ENCODE measurements around the gene WNT9A.
"Not testable (repeated sequence)": the region's sequence is repeated elsewhere in the genome, so short reads cannot be mapped to it uniquely, and the experiment has no call there.

Gene WNT9A

DNA sequence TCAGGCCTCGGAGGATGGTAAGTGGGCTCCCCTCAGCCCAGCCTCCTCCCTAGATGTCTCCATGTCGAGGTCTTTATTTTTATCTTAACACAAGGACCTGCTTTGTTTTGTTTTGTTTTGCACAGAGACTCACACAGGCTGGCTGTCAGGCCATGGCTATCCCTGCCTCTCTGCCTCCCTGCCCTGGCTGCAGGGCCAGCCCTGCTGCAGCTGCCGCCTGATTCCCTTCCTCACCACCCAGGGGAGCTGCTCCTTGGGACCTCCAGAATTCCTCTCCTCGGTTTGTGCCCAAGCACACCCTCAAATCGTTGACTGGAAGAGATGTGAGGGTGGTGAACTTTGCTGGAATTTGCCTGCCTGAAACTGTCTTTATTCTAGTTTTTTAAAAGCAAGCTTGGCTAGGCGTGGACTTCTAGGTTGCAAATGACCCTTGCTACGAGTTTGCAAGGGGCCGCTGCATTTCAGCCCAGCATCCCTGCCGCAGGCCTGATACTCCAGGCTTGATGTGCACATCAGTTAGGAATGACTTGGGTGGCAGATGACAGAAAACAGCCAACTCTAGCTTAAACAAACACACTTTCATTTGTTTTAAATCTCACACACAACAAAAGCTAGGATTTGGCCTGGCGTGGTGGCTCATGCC lies 37.1 kb downstream of the WNT9A start:
- no peak for DNase-seq (ENCODE audit: low read depth)

- DNase-seq (ENCODE audit: low read depth), result not testable (repeated sequence)
Measured at GRCh38 chr1:227909923-227910328, 37.8 kb downstream of the WNT9A start.

DNA sequence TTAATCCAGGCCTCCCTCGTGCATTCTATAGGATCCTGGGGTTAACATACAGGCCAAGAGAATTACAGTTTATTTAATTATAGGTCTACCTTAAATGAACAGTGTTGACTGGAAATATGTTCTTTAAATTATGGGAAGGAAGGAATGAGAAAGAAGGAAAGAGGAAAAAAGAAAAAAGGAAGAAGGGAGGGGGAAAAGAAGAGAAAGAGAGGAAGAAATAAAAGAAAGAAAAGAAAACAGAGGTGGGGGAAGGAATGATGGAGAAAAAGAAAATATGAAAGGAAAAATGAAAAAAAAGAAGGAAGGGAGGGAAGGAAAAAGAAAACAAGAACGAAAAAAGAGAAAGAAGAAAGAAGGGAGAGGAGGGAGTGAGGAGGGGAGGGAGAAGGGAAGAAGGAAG lies 38.5 kb downstream of the WNT9A start:
- DNase-seq (ENCODE audit: low read depth), result no peak

DNA sequence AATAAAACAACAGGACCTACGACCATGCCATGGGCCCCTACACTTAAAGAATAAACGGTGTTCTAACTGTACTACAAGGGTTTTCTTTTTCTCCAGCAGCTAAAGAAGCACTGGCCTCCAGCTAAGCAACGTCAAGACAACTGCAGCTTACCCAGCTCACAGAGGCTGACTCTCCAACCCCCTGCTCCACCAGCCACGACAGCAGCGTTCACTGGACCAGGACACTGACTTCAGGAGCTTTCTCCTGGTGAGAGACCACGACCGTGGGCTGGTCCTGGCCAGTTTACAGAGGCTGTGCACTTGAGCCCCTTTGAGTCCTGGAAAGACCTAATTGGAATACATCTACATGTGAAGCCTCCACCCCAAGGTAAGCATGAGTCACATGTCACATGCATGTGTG lies 39.4 kb downstream of the WNT9A start:
- DNase-seq (ENCODE audit: low read depth), result no peak

DNA sequence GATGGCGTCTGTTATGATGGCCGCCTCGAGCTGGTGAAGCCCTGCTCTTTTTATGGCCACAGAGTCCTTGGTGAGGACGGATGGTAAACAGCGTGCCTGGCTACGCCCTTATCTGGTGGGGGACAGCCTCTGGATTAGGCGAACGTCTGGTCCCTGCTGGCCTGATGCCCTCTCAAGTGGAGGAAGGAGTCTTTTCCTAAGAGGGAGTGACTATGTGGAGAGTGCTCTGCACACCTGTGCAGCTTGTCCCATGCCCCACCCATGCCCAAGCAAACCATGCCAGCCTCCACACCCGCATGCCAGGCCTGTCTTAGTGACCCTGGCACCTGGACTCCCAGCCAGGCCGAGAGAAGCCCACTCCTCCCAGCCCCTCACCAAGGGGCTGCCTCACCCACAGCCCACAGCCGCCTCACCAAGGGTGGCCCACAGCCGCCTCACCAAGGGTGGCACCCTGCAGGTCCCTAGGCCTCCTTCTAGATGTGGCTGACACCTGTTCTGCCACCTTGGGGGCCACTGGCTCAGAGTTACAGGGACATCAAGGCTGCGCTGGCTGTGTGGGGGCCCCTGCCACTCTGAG lies 40.2 kb downstream of the WNT9A start:
- DNase-seq (ENCODE audit: low read depth), result no peak

GRCh38 chr1:227906550-227907071 lies 41.1 kb downstream of the WNT9A start:
- DNase-seq (ENCODE audit: low read depth), result no peak

DNA sequence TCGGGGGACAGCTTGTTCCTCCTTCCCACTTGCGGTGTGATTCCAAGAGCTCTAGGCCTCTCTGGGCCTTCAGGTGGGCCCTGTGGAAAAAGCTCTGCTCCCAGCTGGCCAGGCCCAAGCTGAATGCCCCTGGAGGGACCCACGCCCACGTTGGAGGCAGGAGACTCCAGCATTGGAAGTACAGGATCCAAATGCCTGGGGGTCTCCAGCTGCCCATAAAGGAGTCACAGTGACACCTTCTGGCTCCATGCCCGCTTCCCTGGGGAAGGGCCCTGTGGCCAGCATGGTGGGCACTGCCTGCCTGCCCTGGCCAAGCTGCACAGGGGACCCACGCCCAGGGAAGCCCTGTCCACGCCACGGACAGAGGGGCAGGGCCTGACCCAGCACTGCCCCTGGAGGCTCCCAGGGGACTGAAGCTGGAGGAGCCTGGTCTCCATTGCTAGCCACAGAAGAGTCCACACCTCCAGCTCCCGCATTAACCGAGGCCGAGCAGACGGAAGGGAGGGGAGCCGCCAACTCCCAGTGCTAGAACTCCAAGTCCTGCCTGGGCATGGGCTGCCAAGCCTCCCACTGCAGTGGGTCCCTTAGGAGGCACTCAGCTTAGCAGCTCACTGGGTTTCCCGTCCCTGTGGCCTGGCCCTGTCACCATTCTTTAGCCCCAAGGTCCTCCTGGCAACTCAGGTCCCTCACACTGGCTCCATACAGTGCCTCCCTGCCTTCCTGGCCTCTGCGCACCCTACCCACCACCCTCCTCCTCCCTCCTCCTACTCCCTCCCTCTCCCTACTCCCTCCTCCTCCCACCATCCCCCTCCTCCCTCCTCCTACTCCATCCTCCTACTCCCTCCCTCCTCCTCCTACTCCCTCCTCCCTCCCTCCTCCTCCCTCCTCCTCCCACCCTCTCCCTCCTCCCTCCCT lies 41.9 kb downstream of the WNT9A start:
- DNase-seq (ENCODE audit: low read depth), result no peak

DNA sequence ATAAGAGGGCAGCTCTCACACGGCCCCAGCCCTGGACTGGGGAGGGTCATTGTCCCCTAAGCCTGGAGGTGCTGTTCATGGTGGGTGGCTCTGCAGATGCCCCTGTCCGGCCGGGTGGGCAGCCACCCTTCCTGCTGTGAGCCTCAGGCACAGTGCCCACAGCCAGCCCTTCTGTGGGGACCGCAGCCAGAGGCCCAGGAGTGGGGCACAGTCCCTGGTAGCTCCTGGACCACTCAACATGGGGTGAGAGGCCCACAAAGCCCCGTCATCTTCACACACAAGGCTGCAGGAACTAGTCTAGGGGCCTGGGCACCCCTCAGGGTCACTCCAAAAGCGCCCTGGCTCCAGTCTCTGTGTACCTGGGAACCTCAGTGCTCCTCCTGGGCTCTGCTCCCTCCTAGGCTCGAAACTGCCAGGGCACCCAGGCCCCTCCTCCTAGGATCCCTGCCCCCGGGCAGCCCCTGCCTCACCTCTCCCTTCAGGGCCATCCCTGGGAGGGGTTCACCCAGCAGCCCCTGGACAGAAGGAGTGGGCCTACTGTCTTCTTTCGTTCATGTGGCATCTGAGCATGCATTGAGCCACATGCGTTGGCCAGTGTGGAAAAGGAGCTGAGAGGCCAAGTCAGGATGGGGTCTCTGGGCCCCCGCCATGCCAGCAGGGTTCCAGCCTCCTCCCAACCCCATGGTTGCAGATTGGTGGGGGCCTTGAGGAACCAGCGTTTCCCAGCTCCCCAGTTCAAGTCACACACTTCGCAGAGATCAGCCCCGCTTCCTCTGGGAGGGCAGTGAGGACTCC lies 43.0 kb downstream of the WNT9A start:
- no peak for DNase-seq (ENCODE audit: low read depth)

DNA sequence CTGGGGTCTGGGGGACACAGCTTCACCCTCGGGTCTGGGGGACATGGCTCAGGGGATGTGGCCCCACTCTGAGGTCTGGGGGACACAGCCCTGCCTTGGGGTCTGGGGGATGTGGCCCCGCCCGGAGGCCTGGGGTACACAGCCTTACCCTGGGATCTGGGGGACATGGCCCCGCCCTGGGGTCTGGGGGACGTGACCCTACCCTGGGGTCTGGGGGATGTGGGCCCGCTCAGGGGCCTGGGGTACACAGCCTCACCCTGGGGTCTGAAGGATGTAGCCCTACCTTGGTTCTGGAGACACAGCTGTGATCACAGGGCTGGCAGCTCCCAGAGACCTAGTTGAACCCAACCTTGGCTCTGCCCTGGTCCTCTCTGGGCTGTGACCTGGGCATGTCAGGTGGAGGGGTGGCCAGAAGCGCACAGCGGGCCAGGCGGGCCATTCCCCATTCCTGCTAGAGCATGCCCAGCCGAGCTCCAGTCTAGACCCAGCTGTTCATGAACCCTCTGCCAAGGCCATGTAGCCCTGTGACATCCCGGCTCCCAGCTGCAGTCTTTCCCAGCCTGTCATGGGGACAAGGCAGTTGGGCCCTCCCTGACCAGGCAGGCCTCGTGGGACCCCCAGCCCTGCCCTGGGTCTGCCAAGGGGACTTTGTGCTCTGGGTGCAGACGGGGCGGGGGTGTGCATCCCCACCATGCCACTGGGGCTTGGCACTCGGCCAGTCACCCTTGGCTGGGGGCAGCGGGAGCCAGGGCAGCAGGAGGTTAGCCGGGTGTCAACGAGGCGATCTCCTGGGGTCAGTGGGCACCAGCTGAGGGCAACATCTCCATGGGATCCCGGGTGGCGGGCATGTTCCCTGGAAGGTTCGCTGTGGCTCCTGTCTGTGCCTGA lies 43.9 kb downstream of the WNT9A start:
- no peak for DNase-seq (ENCODE audit: low read depth)

- DNase-seq (ENCODE audit: low read depth), result no peak
Measured at GRCh38 chr1:227903061-227903521, 44.6 kb downstream of the WNT9A start.

DNA sequence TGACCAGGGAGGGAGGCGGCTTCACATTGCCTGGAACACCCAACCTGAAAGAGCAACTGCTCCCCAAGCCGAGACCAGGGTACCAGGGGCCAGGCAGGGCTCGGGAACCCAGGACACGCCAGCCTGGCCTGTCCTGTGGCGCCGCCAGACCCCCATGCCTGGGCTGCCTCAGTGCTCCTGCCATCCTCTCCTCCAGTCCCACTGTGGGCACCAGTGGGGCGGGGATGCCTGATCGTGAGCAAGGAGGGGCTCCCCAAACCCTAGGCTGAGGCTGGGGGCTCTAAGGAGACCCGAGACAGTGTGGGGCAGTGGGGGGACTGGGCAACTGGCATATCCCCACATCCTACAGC lies 45.1 kb downstream of the WNT9A start:
- DNase-seq (ENCODE audit: low read depth), result no peak

DNA sequence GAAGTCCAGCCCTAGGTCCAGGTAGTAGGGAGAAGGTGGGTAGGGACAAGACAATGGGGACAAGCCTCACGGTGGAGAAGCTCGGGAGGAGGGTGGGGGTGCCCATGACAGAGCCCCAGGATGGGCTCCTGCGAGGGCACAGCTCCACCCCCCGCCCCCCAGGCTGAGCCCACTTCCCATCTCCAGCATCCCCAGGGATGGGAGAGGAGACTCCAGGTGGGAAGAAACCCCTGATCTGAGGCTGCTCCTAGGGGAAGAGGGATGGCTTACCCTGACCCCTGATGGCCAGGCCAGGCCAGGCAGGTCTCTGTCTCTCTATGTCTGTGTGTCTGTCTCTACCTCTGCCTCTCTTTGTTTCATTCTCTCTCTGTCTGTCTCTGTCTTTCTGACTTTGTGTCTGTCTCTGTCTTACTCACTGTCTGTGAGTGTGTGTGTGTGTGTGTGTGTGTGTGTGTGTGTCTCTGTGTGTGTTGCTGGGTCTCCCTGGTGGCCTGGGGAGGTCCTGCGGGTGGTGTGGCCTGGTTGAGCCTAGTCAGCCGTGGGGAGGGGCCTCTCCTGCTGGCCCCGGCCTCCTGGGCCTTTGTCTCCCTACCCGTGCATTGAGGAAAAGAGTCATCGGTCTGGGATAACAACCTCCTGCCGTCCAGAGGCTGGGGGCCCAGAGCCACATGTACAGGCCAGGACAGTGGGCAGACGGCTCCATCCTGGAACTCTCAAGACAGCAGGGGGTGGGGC lies 45.7 kb downstream of the WNT9A start:
- no peak for DNase-seq (ENCODE audit: low read depth)

GRCh38 chr1:227901239-227901905 lies 46.4 kb downstream of the WNT9A start:
- DNase-seq (ENCODE audit: low read depth), result no peak

DNA sequence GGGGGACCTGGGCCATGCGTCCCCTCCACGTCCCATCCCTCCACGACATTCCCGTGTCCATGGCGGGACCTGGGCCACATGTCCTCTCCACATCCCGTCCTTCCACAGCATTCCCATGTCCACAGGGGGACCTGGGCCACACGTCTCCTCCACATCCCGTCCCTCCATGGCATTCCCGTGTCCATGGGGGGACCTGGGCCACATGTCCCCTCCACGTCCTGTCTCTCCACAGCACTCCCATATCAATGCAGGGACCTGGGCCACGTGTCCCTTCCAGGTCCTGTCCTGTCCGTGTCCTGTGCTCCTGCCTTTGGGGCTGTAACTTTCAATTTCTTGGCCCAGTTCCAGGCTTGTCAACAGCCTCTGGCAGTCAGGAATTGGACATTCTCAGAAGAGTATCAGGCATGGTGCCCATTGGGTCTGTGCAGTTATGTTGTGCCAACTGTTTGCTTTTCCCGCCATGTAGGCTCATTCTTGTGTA lies 47.1 kb downstream of the WNT9A start:
- no peak for DNase-seq (ENCODE audit: low read depth)

DNA sequence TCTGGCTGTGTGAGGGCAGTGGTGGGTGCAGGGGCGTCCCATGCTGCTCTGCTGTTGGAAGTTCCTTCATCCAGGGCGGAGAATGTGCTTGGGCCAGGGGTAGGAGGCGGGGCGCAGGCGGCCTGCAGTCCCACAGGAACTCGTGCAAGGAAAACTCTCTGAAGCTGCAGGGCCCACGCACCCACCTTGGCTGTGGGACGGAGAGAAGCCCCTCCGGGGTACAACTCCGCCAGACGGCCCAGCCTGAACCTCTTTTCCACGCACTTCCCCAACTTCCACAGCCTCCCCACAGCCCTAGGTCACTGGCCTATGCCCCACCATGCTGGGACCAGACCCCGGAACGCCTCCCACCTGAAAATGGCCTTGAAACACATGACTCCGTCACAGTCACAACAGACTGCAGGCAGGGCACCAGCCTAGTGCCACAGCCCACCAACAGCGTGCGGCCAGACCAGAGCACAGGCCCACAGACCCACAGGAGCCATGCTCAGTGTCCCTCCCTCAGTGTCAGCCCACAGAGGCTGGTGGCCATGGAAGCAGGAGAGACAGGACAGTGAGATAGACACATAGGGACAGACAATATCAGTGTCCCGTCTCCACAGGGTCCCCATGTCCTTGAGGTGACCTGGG lies 47.8 kb downstream of the WNT9A start:
- no peak for DNase-seq (ENCODE audit: low read depth)

DNA sequence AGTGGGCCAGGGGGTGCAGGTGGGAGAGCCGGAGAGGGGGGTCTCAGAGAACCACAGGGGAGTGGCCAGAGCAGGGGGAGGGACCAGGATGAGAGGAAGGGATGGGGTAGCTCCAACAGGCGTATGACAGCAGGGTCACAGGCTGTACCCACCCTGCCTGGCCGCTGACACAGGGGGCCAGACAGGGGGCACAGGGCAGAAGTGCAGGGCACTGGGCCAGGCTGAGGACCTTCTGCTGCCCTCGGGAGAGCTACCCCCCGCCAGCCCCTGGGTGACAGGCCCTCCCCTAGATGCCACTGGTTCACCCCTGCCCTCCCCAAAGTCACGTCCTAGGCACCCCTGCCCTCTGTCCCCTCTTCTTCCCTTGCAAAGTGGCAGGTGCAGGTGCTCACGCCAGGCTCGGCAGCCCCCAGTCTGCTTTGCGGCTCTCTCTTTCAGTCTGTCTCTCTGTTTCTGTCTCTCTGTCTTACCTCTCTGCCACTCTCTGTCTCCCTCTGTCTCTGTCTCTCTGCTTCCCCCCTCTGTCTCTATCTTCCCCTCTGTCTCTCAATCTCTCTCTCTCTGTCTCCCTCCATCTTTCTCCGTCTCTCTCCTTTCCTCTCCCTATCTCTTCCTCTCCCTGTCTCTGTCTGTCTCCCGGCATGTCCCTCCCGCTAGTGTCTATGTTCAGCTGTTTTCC lies 48.5 kb downstream of the WNT9A start:
- no peak for DNase-seq (ENCODE audit: low read depth)

- DNase-seq (ENCODE audit: low read depth), result no peak
Measured at GRCh38 chr1:227898502-227899140, 49.1 kb downstream of the WNT9A start.
